Measurements from ENCODE around the gene SLC2A5.
"Not testable (repeated sequence)": the region's sequence is repeated elsewhere in the genome, so short reads cannot be mapped to it uniquely, and the experiment has no call there.

SLC2A5 gene

GRCh38 chr1:9033363-9033762 lies 36.1 kb downstream of the SLC2A5 start:
- no peak for DNase-seq

DNA sequence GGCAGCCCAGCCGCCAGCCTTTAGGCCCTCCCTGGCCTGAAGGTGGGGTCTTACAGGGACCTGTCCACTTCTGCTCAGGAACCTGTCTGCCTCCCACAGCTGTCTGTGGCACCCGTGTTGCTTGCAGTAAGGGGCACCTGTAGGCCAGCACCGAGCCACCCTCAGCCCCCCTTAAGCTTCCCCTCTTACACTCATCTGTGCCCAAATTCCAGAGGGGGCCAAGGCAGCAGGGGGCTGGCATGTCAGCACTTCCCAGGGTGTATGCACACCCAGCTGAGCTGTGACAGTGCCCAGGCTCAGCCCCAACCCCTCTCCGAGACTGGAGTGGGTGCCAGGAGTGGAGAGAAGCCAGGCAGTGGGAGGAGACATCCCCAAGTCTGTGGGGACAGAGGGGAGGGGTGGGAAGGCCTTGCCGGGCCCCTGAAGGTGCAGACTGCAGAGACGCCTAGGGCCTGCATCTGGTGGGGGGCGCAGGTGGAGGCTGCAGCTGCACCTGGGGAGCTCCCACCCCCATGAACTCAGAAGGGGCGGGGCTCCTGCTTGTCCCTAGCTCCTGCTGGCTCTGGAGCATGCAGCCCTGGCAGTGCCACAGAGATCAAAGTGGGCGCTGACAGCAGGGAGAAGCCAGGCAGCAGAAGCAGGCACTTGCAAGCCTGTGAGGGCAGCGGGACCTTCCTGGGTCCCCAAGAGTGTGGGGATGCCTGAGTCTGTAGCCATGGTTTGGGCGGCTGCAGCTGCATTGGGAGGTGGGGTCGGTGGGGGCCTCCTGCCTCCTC lies 37.8 kb downstream of the SLC2A5 start:
- DNase-seq = no peak

DNA sequence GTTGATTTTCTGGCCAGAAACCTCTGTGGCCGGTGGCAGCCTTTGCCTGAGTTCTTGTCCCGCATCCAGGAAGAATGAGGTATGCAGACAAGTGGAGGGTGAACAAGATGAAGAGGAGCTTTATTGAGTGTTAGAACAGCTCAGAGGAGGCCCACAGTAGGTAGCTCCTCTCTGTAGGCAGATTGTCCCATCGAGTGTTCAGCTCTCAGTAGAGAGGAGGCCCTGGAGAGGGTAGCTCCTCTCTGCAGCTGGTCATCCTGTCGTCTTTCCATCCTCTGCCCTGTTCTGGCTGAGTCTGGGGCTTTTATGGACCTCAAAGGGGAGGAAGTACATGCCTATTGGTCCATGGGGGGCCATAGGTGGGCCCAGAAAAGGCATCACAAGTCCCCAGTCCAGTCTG lies 38.4 kb downstream of the SLC2A5 start:
- DNase-seq = not testable (repeated sequence)

DNA sequence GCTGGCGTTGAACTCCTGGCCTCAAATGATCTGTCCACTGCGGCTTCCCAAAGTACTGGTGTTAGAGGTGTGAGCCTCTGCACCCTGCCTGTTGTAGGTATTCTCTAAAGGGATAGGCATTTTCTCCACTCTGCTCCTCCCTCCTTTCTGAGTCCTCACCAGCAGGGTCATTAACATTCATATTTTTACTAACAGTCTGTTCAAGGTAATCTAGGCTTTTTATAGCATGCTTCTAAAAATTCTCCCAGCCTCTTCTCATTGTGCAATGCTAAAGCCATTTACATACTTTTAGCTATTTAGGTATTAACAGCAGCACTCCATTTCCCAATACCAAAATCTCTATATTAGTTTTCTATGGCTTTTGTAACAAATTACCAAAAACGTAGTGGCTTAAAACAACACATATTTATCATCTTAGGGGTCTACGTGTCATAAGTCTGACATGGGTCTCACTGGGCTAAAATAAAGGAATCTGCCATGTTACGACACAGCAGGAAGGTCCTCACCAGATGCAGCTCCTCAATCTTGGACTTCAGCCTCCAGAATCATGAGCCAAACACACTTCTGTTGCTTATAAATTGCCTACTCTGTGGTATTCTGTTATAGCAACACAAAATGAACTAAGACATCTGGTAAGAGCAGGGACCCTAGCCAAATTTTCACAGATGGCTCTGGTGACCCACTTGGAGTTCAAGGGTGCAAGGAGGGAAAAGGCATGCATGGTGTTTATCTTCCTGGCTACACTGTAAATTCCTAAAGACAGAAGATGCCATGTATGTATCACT lies 40.3 kb downstream of the SLC2A5 start:
- DNase-seq = no peak

GRCh38 chr1:9027307-9027706 lies 42.1 kb downstream of the SLC2A5 start:
- no peak for DNase-seq

- DNase-seq = no peak
Observed at GRCh38 chr1:9025449-9025848, 44.0 kb downstream of the SLC2A5 start.

DNA sequence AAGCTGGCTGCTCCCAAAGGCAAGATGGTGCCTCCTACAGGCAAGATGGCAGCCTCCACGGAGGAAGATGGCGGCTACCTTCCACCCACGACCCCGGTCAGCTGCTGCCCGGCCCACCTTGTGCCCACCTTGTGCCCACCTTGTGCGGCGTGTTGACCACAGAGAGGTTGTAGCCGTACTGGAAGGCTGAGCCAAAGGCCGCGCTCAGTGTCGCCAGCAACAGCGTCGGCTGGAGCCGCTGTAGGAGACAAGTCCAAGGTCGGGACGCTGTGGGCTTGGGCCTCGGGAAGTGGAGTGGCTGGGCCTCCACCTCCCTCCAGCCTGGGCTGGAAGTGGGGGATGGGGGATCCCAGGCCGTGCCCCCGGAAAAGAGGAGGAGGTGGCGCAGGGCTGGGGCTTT lies 44.6 kb downstream of the SLC2A5 start:
- no peak for DNase-seq

DNA sequence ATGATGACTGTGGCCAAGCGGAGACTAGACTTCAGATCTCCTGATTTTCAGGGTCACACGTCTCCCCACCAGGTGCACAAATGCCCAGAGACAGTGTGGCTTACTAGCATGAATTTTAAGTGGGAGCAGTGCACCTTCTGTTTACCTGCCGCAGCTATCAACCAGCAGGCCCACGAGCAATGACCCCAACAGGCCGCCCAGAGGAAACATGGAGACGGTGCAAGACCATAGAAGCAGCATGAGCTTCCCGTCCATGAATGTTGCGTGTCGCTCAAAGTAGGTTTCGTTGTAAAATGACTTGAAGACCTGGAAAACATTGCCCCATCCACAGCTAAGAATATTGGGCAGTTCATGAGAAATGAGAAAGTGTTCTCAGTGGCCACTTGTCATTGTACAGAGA lies 46.7 kb downstream of the SLC2A5 start:
- DNase-seq = no peak

DNA sequence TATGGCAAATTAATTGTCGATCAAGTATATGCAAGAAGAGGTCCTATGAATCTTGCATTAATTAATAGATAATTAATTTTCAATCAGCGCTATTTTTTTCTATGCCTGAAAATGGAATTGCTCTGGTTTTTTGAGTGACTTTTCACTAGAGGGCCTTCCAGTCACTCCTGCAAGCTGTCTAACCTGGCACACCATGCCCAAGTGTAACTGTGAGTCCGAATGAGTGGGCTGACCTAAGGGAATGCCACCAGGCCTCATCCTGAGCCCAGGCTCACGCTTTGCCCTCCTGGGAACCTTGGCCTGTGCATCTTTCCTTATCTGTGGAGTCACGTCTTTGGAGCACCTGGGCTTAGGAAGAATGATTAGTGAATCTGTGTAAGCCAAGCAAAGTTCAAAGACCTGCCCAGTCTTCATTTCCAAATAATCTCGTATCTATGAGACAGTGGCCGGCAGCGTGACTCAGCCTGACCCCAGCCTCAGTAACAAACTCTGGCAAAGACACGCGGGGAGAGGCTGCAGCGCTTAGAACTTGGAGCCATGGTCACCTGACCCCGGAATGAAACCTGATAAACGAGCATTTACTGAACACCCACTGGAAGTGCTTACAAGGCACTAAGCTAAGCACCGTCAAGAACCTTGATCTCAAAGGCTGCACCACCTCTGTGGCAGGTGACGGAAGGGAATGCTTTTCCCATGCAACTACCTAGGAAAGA lies 47.3 kb downstream of the SLC2A5 start:
- not testable (repeated sequence) for DNase-seq

DNA sequence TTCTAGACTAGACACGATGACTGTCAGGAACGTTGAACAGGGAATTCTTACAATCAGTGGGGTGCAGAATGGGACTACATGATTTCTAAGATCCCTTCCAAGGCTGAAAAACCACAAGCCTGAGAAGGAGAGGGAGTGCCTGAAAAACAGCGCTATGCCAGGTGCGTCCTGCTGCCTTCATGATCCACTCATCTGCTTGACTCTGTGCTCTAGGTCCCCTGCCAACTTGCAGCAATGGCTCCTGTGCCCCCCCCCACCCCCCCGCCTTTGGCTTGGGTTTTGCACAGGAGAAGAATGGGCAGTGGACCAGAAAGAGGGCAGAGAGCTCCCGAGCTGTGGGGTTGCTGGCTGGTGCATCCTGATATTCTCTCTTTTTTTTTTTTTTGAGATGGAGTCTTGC lies 49.1 kb downstream of the SLC2A5 start:
- no peak for DNase-seq

GRCh38 chr1:9019896-9020295 lies 49.5 kb downstream of the SLC2A5 start:
- DNase-seq = no peak

- no peak for DNase-seq
Observed at GRCh38 chr1:9018333-9018732, 51.1 kb downstream of the SLC2A5 start.

GRCh38 chr1:9016455-9016854 lies 53.0 kb downstream of the SLC2A5 start:
- DNase-seq = no peak

- no peak for DNase-seq
Observed at GRCh38 chr1:9014475-9015375, 54.7 kb downstream of the SLC2A5 start.

- no peak for DNase-seq
Observed at GRCh38 chr1:9013819-9014218, 55.6 kb downstream of the SLC2A5 start.

DNA sequence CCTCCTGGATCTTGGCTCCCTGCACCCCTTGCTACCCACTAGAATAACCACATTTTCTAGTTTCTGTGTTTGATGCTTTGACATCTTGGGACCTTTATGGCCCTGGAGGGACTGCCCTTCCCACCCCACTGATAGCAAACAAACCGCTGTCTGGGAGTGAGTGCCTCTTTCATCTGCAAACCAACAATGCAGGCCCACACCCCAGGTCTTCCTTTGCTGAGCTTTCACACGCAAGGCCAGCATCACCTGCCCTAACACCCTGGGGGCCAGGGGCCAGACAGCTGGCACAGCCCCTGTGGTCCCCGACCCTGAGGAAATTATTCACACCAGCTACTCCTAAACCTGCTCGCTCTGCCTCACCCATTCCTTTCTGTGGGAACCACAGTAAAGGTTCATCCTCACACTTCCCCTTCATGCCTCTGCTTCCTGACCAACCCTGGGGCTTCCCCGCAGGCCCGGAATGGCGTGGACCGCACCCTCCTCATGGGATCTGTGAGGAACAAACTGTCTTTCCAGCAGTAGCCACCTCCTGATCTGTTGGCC lies 58.6 kb downstream of the SLC2A5 start:
- no peak for DNase-seq

GRCh38 chr1:9009438-9010370 lies 59.7 kb downstream of the SLC2A5 start:
- no peak for DNase-seq

GRCh38 chr1:9008236-9008635 lies 61.2 kb downstream of the SLC2A5 start:
- DNase-seq = no peak

DNA sequence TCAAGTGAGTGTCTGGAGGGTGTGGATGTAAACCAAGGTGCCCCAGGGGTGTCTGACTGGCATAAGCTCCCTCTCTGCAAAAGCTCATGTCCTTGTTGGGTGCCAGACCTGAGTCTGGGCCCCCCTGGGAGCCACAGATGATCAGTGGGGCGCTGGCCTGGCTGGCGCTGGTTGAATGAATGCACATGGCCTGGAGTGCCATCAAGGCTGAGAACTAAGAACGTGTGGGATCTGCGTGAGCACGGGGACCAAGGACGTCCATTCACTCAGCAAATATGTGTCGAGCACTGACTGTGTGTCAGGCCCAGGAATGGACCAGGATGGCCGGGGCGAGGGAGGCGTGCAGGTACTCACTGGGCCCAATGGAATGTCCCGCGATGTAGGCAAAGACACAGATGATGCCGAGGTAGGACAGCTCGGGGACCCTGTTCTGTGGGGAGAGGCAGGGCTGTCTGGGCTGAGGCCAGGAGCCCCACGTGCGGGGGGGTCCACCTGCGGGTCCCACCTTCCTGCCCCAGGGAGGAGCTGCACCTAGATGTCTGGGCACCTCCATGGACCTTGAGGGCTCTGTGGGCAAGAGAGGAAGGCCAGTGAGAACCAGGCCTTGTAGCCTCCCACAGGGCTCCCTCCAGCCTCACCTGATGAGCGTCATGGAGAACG lies 62.3 kb downstream of the SLC2A5 start:
- no peak for DNase-seq

GRCh38 chr1:9005395-9005708 lies 64.1 kb downstream of the SLC2A5 start:
- no peak for DNase-seq

Data from hippocampal formation (tissue), 2 donors.